ENCODE results near the gene SYNDIG1. TPM values are rescaled to one million over a fixed set of nuclear protein-coding genes. Genes with fewer than 3 reads are reported as not detected.

SYNDIG1 gene
- total and polyA plus RNA-seq, 2 donors (not counting 1 experiment from before 2014, with no cell fraction given), result not detected

DNA sequence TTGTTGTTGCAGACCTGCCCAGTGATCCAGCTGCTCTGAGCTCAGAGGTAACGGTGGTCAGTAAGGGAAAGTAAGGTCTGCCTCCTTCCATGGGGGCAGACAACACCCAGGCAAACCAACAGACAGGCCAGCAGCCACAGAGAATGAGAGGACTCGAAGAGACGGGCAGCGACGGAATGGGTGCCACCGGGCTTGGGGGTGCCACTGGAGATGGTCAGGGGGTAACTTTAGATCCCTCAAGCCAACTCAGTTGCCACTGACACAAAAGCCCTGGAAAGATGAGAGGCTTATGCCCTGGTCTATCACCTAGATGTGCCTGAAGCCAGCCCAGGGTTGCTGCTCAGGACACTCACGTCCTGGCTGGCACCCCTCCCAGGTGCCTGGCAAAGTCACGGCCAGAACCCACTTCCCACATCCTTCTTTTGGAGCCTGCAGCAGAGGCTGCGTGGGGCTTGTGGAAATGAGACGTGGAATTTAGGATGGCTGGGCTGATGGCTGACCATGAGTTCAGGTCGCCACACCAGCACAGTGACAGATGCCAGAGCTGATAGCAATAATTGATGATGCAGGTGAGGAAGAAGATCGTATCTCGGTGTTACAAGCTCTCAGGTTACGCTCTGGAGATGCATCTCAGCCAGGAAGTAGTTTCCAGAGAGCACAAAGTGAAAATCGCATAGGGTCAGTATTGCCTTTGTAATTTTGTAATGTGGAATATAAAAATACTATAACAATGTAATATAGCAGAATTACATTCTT, 209.1 kb downstream of the SYNDIG1 start:
- H3K4me1 Mint-ChIP-seq, result no peaks in the 10 kb centered on the region
- no peaks in the 10 kb centered on the region for H4K20me1 ChIP-seq (ENCODE audit: control insufficient read depth, insufficient read depth, low read length, poor library complexity, severe bottlenecking)
- no peaks in the 10 kb centered on the region for H3K27me3 Mint-ChIP-seq
- intact Hi-C loops (cut with micrococcal nuclease), result no loop called here
- CTCF ChIA-PET, result no interaction called here
- no peaks in the 10 kb centered on the region for H3K9me3 ChIP-seq (ENCODE audit: control extremely low read depth in 1 of 3, control insufficient read depth in 2 of 3, insufficient read depth in 1 of 3, low read length in 2 of 3)
- TF ChIP-seq, protein P1, sequence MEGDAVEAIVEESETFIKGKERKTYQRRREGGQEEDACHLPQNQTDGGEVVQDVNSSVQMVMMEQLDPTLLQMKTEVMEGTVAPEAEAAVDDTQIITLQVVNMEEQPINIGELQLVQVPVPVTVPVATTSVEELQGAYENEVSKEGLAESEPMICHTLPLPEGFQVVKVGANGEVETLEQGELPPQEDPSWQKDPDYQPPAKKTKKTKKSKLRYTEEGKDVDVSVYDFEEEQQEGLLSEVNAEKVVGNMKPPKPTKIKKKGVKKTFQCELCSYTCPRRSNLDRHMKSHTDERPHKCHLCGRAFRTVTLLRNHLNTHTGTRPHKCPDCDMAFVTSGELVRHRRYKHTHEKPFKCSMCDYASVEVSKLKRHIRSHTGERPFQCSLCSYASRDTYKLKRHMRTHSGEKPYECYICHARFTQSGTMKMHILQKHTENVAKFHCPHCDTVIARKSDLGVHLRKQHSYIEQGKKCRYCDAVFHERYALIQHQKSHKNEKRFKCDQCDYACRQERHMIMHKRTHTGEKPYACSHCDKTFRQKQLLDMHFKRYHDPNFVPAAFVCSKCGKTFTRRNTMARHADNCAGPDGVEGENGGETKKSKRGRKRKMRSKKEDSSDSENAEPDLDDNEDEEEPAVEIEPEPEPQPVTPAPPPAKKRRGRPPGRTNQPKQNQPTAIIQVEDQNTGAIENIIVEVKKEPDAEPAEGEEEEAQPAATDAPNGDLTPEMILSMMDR (IDR thresholded peaks at IDR 0.05), result no peak
- TF ChIP-seq EZH2 (IDR thresholded peaks at IDR 0.05; ENCODE audit: borderline replicate concordance, insufficient read depth, low read depth, low read length, poor library complexity, severe bottlenecking), result no peak
- no peaks in the 10 kb centered on the region for H3K79me2 ChIP-seq (ENCODE audit: control insufficient read depth, insufficient read depth, low read length)
- H3K27me3 ChIP-seq (replicated peaks in 1 of 4; ENCODE audit: control extremely low read depth in 1 of 4, control insufficient read depth in 3 of 4, insufficient read depth in 4 of 4, low read length in 3 of 4), result no peaks in the 10 kb centered on the region
- H2AFZ ChIP-seq (ENCODE audit: insufficient read depth, low read depth, low read length, poor library complexity, severe bottlenecking), result no peak overlapping the region
- no peak overlapping the region for H3K4me3 ChIP-seq (ENCODE audit: control extremely low read depth in 1 of 5, extremely low read depth in 1 of 5, insufficient read depth in 1 of 5, low read depth in 2 of 5, low read length in 4 of 5)
- H3K4me2 ChIP-seq (replicated peaks; ENCODE audit: low read depth, low read length, poor library complexity, severe bottlenecking), result no peak overlapping the region
- ATAC-seq (ENCODE audit: low read depth) (no peak), DNase-seq (no peak)
- no peak overlapping the region for H3K27ac Mint-ChIP-seq
- no peaks in the 10 kb centered on the region for H3K4me1 ChIP-seq (ENCODE audit: control insufficient read depth in 2 of 2, insufficient read depth in 2 of 2, low read length in 2 of 2)
- no peak overlapping the region for H3K4me3 Mint-ChIP-seq
- POLR2A ChIA-PET, result no interaction called here
- H3K27ac ChIP-seq (ENCODE audit: low read length in 2 of 2), result no peak overlapping the region
- WGBS (ENCODE audit: insufficient coverage), result 85% methylated on average over 10 of the region's 15 CpGs
- H3K9me3 Mint-ChIP-seq (ENCODE audit: insufficient read depth), result no peaks in the 10 kb centered on the region
- no peaks in the 10 kb centered on the region for H3K36me3 ChIP-seq (replicated peaks in 1 of 2; ENCODE audit: control extremely low read depth in 1 of 2, control insufficient read depth in 1 of 2, extremely low read depth in 1 of 2, insufficient read depth in 2 of 2, low read length in 1 of 2)
- H3K9ac ChIP-seq (ENCODE audit: low read length), result no peak overlapping the region

DNA sequence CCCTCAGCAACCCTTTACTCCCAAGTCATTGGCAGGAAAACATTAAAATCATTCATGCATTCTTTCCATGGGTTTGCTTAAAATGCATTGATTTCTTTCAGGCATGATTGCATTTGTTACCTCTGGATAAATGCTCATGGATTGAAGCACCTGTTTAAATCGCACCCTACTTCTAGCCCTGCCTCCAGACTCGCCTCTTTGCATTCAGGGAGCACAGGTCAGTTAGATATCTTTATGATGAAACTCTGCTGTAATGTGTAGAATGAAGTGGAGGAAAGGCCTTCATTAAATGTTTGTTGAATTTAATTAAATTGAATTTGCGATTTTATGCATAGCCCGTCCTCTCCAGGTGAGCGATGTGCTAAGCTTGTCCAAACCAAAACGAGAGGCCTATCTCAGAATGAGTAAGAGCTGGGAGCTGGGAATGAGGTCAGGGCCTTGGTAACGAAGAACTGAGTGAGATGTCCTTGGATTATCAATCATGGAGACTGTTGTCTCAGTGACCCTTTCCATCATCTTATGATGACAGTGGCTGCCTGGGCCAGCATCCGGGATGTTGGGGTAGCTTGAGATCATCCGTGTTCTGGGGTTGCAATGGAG, 210.1 kb downstream of the SYNDIG1 start:
- ChIA-PET POLR2A (no interaction called here), CTCF (no interaction called here)
- Histone ChIP-seq H3K27ac (ENCODE audit: low read length in 2 of 2) (no peak overlapping the region), H3K27me3 (replicated peaks in 1 of 4; ENCODE audit: control extremely low read depth in 1 of 4, control insufficient read depth in 3 of 4, insufficient read depth in 4 of 4, low read length in 3 of 4) (no peaks in the 10 kb centered on the region), H3K4me1 (ENCODE audit: control insufficient read depth in 2 of 2, insufficient read depth in 2 of 2, low read length in 2 of 2) (no peaks in the 10 kb centered on the region), H3K79me2 (ENCODE audit: control insufficient read depth, insufficient read depth, low read length) (no peaks in the 10 kb centered on the region), H3K4me2 (replicated peaks; ENCODE audit: low read depth, low read length, poor library complexity, severe bottlenecking) (no peak overlapping the region), H3K9me3 (ENCODE audit: control extremely low read depth in 1 of 3, control insufficient read depth in 2 of 3, insufficient read depth in 1 of 3, low read length in 2 of 3) (no peaks in the 10 kb centered on the region), H2AFZ (ENCODE audit: insufficient read depth, low read depth, low read length, poor library complexity, severe bottlenecking) (no peak overlapping the region), H3K4me3 (ENCODE audit: control extremely low read depth in 1 of 5, extremely low read depth in 1 of 5, insufficient read depth in 1 of 5, low read depth in 2 of 5, low read length in 4 of 5) (no peak overlapping the region), H3K36me3 (replicated peaks in 1 of 2; ENCODE audit: control extremely low read depth in 1 of 2, control insufficient read depth in 1 of 2, extremely low read depth in 1 of 2, insufficient read depth in 2 of 2, low read length in 1 of 2) (no peaks in the 10 kb centered on the region), H4K20me1 (ENCODE audit: control insufficient read depth, insufficient read depth, low read length, poor library complexity, severe bottlenecking) (no peaks in the 10 kb centered on the region), H3K9ac (ENCODE audit: low read length) (no peak overlapping the region)
- Mint-ChIP-seq H3K4me1 (peaks cover 1% of the 10 kb centered on the region), H3K9me3 (ENCODE audit: insufficient read depth) (no peaks in the 10 kb centered on the region), H3K4me3 (no peak overlapping the region), H3K27ac (no peak overlapping the region), H3K27me3 (no peaks in the 10 kb centered on the region)
- 87% methylated on average over 8 of the region's 9 CpGs for WGBS (ENCODE audit: insufficient coverage)
- intact Hi-C loops (cut with micrococcal nuclease), result no loop called here
- DNase-seq (no peak), ATAC-seq (ENCODE audit: low read depth) (no peak)
- TF ChIP-seq EZH2 (IDR thresholded peaks at IDR 0.05; ENCODE audit: borderline replicate concordance, insufficient read depth, low read depth, low read length, poor library complexity, severe bottlenecking), result no peak
- TF ChIP-seq, protein P1 (IDR thresholded peaks at IDR 0.05), result no peak
